ENCODE results near the gene DMAP1. TPM values are rescaled to one million over a fixed set of nuclear protein-coding genes. Genes with fewer than 3 reads are reported as not detected.

The DMAP1 gene
- polyA plus RNA-seq, 3 donors = 18.9 to 51.4 (median 21.3) TPM

- H2AFZ ChIP-seq (ENCODE audit: insufficient read depth, low read depth, low read length, poor library complexity, severe bottlenecking) = no peak overlapping the region
- peaks cover 0 to 2% (median 0%) of the 10 kb centered on the region in 3 donors for H3K27me3 Mint-ChIP-seq (ENCODE audit: low read depth in 3 of 3)
- H3K4me1 Mint-ChIP-seq = peaks cover 29% of the 10 kb centered on the region
- no peak overlapping the region for H3K4me2 ChIP-seq (replicated peaks; ENCODE audit: extremely low read depth, low read length, poor library complexity, severe bottlenecking)
- H3K9me3 ChIP-seq (replicated peaks in 1 of 2; ENCODE audit: control insufficient read depth in 1 of 2, insufficient read depth in 1 of 2, low read length in 2 of 2) = no peaks in the 10 kb centered on the region
- H3K27ac ChIP-seq (ENCODE audit: low read depth in 1 of 2, low read length in 2 of 2) = no peak overlapping the region
- H3K4me1 ChIP-seq (ENCODE audit: control insufficient read depth in 1 of 2, insufficient read depth in 2 of 2, low read length in 2 of 2) = peaks cover 22 to 25% of the 10 kb centered on the region in 2 donors
- peaks cover 0 to 11% of the 10 kb centered on the region in 2 donors for H3K36me3 ChIP-seq (replicated peaks in 1 of 2; ENCODE audit: control insufficient read depth in 1 of 2, insufficient read depth in 2 of 2, low read length in 2 of 2)
- peaks cover 22 to 31% of the 10 kb centered on the region in 2 donors for H3K36me3 Mint-ChIP-seq
- DNase-seq = no peak
- H3K79me2 ChIP-seq (ENCODE audit: insufficient read depth, low read length) = no peaks in the 10 kb centered on the region
- intact Hi-C loops (cut with micrococcal nuclease) = no loop called here
- H4K20me1 ChIP-seq (ENCODE audit: insufficient read depth, low read length) = no peaks in the 10 kb centered on the region
- peak overlapping the region in 2 of 7 donors; percentile 23 to 32 for H3K27ac Mint-ChIP-seq
- WGBS (ENCODE audit: insufficient coverage) = 98% methylated on average over 8 of the region's 16 CpGs
- H3K27me3 ChIP-seq (ENCODE audit: control insufficient read depth in 2 of 2, insufficient read depth in 2 of 2, low read length in 2 of 2) = no peaks in the 10 kb centered on the region
- H3K9me3 Mint-ChIP-seq = peaks cover 0 to 3% (median 0%) of the 10 kb centered on the region in 7 donors
- TF ChIP-seq, protein P1, sequence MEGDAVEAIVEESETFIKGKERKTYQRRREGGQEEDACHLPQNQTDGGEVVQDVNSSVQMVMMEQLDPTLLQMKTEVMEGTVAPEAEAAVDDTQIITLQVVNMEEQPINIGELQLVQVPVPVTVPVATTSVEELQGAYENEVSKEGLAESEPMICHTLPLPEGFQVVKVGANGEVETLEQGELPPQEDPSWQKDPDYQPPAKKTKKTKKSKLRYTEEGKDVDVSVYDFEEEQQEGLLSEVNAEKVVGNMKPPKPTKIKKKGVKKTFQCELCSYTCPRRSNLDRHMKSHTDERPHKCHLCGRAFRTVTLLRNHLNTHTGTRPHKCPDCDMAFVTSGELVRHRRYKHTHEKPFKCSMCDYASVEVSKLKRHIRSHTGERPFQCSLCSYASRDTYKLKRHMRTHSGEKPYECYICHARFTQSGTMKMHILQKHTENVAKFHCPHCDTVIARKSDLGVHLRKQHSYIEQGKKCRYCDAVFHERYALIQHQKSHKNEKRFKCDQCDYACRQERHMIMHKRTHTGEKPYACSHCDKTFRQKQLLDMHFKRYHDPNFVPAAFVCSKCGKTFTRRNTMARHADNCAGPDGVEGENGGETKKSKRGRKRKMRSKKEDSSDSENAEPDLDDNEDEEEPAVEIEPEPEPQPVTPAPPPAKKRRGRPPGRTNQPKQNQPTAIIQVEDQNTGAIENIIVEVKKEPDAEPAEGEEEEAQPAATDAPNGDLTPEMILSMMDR (IDR thresholded peaks at IDR 0.05) = no peak
- no peak overlapping the region for H3K9ac ChIP-seq (ENCODE audit: insufficient read depth, low read length, poor library complexity, severe bottlenecking)
- no peak overlapping the region for H3K4me3 ChIP-seq (replicated peaks in 1 of 3; ENCODE audit: low read depth in 2 of 3, low read length in 3 of 3)
- no peak overlapping the region for H3K4me3 Mint-ChIP-seq
Measured at GRCh38 chr1:44229435-44230167, 16.3 kb downstream of the DMAP1 start.

DNA sequence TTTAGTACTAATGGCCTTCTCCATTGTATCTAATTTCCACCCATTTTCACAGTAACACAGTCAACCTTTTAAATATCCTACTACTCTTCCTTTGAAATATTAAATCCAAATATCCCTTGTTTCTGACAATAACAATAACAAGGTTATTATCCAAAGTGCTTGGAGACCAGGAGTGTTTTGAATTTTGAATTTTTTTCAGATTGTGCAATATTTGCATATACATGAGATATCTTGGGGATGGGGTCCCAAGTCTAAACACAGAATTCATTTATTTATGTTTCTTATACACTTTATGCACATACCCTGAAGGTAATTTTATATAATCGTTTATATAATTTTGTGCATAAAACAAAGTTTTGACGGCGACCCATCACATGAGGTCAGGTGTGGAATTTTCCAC is 17.5 kb downstream of the DMAP1 start:
- no peak overlapping the region for H3K4me3 ChIP-seq (replicated peaks in 1 of 3; ENCODE audit: low read depth in 2 of 3, low read length in 3 of 3)
- H2AFZ ChIP-seq (ENCODE audit: insufficient read depth, low read depth, low read length, poor library complexity, severe bottlenecking) = no peak overlapping the region
- Mint-ChIP-seq H3K4me1 (peaks cover 29% of the 10 kb centered on the region), H3K27me3 (ENCODE audit: low read depth in 3 of 3) (peaks cover 0 to 2% (median 0%) of the 10 kb centered on the region in 3 donors), H3K36me3 (peaks cover 22 to 27% of the 10 kb centered on the region in 2 donors), H3K27ac (no peak overlapping the region), H3K4me3 (no peak overlapping the region), H3K9me3 (peaks cover 0 to 3% (median 0%) of the 10 kb centered on the region in 7 donors)
- H3K9me3 ChIP-seq (replicated peaks in 1 of 2; ENCODE audit: control insufficient read depth in 1 of 2, insufficient read depth in 1 of 2, low read length in 2 of 2) = no peaks in the 10 kb centered on the region
- WGBS (ENCODE audit: insufficient coverage) = 93% methylated on average over 2 of the region's 3 CpGs
- intact Hi-C loops (cut with micrococcal nuclease) = no loop called here
- no peak overlapping the region for H3K9ac ChIP-seq (ENCODE audit: insufficient read depth, low read length, poor library complexity, severe bottlenecking)
- H3K79me2 ChIP-seq (ENCODE audit: insufficient read depth, low read length) = no peaks in the 10 kb centered on the region
- no peak overlapping the region for H3K27ac ChIP-seq (ENCODE audit: low read depth in 1 of 2, low read length in 2 of 2)
- no peaks in the 10 kb centered on the region for H4K20me1 ChIP-seq (ENCODE audit: insufficient read depth, low read length)
- DNase-seq = no peak
- H3K4me1 ChIP-seq (ENCODE audit: control insufficient read depth in 1 of 2, insufficient read depth in 2 of 2, low read length in 2 of 2) = peaks cover 22 to 25% of the 10 kb centered on the region in 2 donors
- H3K4me2 ChIP-seq (replicated peaks; ENCODE audit: extremely low read depth, low read length, poor library complexity, severe bottlenecking) = no peak overlapping the region
- peaks cover 0 to 11% of the 10 kb centered on the region in 2 donors for H3K36me3 ChIP-seq (replicated peaks in 1 of 2; ENCODE audit: control insufficient read depth in 1 of 2, insufficient read depth in 2 of 2, low read length in 2 of 2)
- TF ChIP-seq, protein P1 (IDR thresholded peaks at IDR 0.05) = no peak
- no peaks in the 10 kb centered on the region for H3K27me3 ChIP-seq (ENCODE audit: control insufficient read depth in 2 of 2, insufficient read depth in 2 of 2, low read length in 2 of 2)

Data from CD14-positive monocyte (primary cell).